WTC11 (cell line): ENCODE measurements around the gene ADD2.

Source experiments
- CTCF ChIP-seq: fragments of 200-600 bp; IDR thresholded peaks from 2 replicates; pipeline ENCODE4 v1.8.0; 2022; ENCODE audit warnings: antibody characterized with exemption
- ESRRA ChIP-seq: sonication (generic); formaldehyde crosslinking; IDR thresholded peaks from 2 replicates; pipeline ENCODE4 v1.8.1; 2022; ENCODE audit warnings: mild to moderate bottlenecking, missing genetic modification reagents, borderline replicate concordance
- MLX ChIP-seq: sonication (generic); formaldehyde crosslinking; IDR thresholded peaks from 2 replicates; pipeline ENCODE4 v1.8.1; 2023; ENCODE audit warnings: mild to moderate bottlenecking, missing genetic modification reagents, moderate library complexity
- NR2C2 ChIP-seq: sonication (generic); formaldehyde crosslinking; IDR thresholded peaks from 2 replicates; pipeline ENCODE4 v1.8.0; 2022; ENCODE audit warnings: mild to moderate bottlenecking, missing genetic modification reagents
- NR3C1 ChIP-seq: sonication (generic); formaldehyde crosslinking; conservative IDR thresholded peaks from 2 replicates; pipeline ENCODE4 v1.8.1; 2023; ENCODE audit warnings: low read depth, mild to moderate bottlenecking, missing genetic modification reagents
- USF2 ChIP-seq: sonication (generic); formaldehyde crosslinking; IDR thresholded peaks from 2 replicates; pipeline ENCODE4 v1.8.1; 2023; ENCODE audit warnings: mild to moderate bottlenecking, missing genetic modification reagents, moderate library complexity
- ZNF317 ChIP-seq: sonication (generic); formaldehyde crosslinking; IDR thresholded peaks from 2 replicates; pipeline ENCODE4 v1.8.1; 2023; ENCODE audit warnings: low read depth, mild to moderate bottlenecking, moderate library complexity, missing genetic modification reagents, borderline replicate concordance
- ZNF423 ChIP-seq: fragments of 250-450 bp; sonication (Bioruptor Pico); IDR thresholded peaks from 2 replicates; pipeline ENCODE4 v2.1.2; 2022; ENCODE audit warnings: mild to moderate bottlenecking, moderate library complexity

GRCh38 chr2:70776266-70776665 lies 8.3 kb upstream of the ADD2 start:
- TF ChIP-seq ZNF423 (CRISPR knock-in tag): no peak
- no peak for TF ChIP-seq ZNF317 (CRISPR knock-in tag)
- no peak for TF ChIP-seq CTCF
- TF ChIP-seq NR3C1 (CRISPR knock-in tag): no peak
- TF ChIP-seq NR2C2 (CRISPR knock-in tag): no peak
- TF ChIP-seq MLX (CRISPR knock-in tag): no peak
- TF ChIP-seq USF2 (CRISPR knock-in tag): no peak
- no peak for TF ChIP-seq ESRRA (CRISPR knock-in tag)
